Stomach smooth muscle (tissue), 2 donors: ENCODE data around the gene NTSR1.

Experiments
- H3K27ac ChIP-seq: one replicate; pipeline ENCODE4 v1.7.0; 2013; ENCODE audit warnings: mild to moderate bottlenecking, low read length, inconsistent platforms
- H3K27me3 ChIP-seq, 2 donors: one replicate each; pipeline ENCODE4 v1.7.0; 2013; ENCODE audit warnings: low read length in 2 of 2; ENCODE audit not compliant: insufficient read depth in 2 of 2, control insufficient read depth in 1 of 2
- H3K36me3 ChIP-seq, 2 donors: one replicate each; pipeline ENCODE4 v1.7.0; 2013; ENCODE audit warnings: low read length in 2 of 2; ENCODE audit not compliant: control insufficient read depth in 2 of 2, insufficient read depth in 2 of 2
- H3K4me1 ChIP-seq: one replicate; pipeline ENCODE4 v1.7.0; 2013; ENCODE audit warnings: low read length; ENCODE audit not compliant: control insufficient read depth, insufficient read depth
- H3K4me3 ChIP-seq, 2 donors: one replicate each; pipeline ENCODE4 v1.7.0; 2013; ENCODE audit warnings: low read length in 2 of 2
- H3K9ac ChIP-seq, 2 donors: one replicate each; pipeline ENCODE4 v1.7.0; 2013; ENCODE audit warnings: low read length in 2 of 2, mild to moderate bottlenecking in 1 of 2
- H3K9me3 ChIP-seq, 2 donors: one replicate each; pipeline ENCODE4 v1.7.0; 2013; ENCODE audit warnings: low read length in 2 of 2; ENCODE audit not compliant: control insufficient read depth in 2 of 2
- donor health status: healthy.
- donor health status: Pancreatic carcinoma.

Gene NTSR1

GRCh38 chr20:62760856-62761758, 52.5 kb downstream of the NTSR1 start:
- peaks cover 0 to 2% of the 10 kb centered on the region in 2 donors for H3K27me3 ChIP-seq
- peak overlapping the region in 1 of 2 donors; percentile 13 for H3K9ac ChIP-seq
- no peak overlapping the region for H3K27ac ChIP-seq
- no peaks in the 10 kb centered on the region for H3K36me3 ChIP-seq
- H3K4me3 ChIP-seq, result no peak overlapping the region
- H3K9me3 ChIP-seq, result peaks cover 0 to 7% of the 10 kb centered on the region in 2 donors
- peaks cover 14% of the 10 kb centered on the region for H3K4me1 ChIP-seq

GRCh38 chr20:62761759-62762131, 53.1 kb downstream of the NTSR1 start:
- H3K27me3 ChIP-seq, result peaks cover 0 to 2% of the 10 kb centered on the region in 2 donors
- no peak overlapping the region for H3K4me3 ChIP-seq
- no peak overlapping the region for H3K9ac ChIP-seq
- H3K9me3 ChIP-seq, result peaks cover 0 to 7% of the 10 kb centered on the region in 2 donors
- no peak overlapping the region for H3K27ac ChIP-seq
- H3K36me3 ChIP-seq, result no peaks in the 10 kb centered on the region
- H3K4me1 ChIP-seq, result peaks cover 14% of the 10 kb centered on the region

GRCh38 chr20:62762376-62762775, 53.7 kb downstream of the NTSR1 start:
- H3K27me3 ChIP-seq, result peaks cover 0 to 2% of the 10 kb centered on the region in 2 donors
- H3K4me1 ChIP-seq, result peaks cover 14% of the 10 kb centered on the region
- peaks cover 0 to 3% of the 10 kb centered on the region in 2 donors for H3K9me3 ChIP-seq
- no peak overlapping the region for H3K4me3 ChIP-seq
- no peaks in the 10 kb centered on the region for H3K36me3 ChIP-seq
- no peak overlapping the region for H3K9ac ChIP-seq
- H3K27ac ChIP-seq, result no peak overlapping the region

- Histone ChIP-seq H3K27me3 (peaks cover 0 to 2% of the 10 kb centered on the region in 2 donors), H3K9ac (no peak overlapping the region), H3K36me3 (no peaks in the 10 kb centered on the region), H3K9me3 (no peaks in the 10 kb centered on the region), H3K4me3 (no peak overlapping the region), H3K4me1 (peaks cover 14% of the 10 kb centered on the region), H3K27ac (no peak overlapping the region)
These were observed 54.2 kb downstream of the NTSR1 start for GRCh38 chr20:62762801-62763368.

GRCh38 chr20:62763404-62763803, 54.8 kb downstream of the NTSR1 start:
- no peaks in the 10 kb centered on the region for H3K36me3 ChIP-seq
- no peak overlapping the region for H3K9ac ChIP-seq
- no peak overlapping the region for H3K27ac ChIP-seq
- H3K4me1 ChIP-seq, result peaks cover 20% of the 10 kb centered on the region
- peaks cover 0 to 2% of the 10 kb centered on the region in 2 donors for H3K27me3 ChIP-seq
- no peaks in the 10 kb centered on the region for H3K9me3 ChIP-seq
- H3K4me3 ChIP-seq, result no peak overlapping the region

- H3K9ac ChIP-seq, result no peak overlapping the region
- no peak overlapping the region for H3K27ac ChIP-seq
- H3K9me3 ChIP-seq, result no peaks in the 10 kb centered on the region
- H3K36me3 ChIP-seq, result no peaks in the 10 kb centered on the region
- H3K4me1 ChIP-seq, result peaks cover 29% of the 10 kb centered on the region
- no peak overlapping the region for H3K4me3 ChIP-seq
- H3K27me3 ChIP-seq, result peaks cover 0 to 4% of the 10 kb centered on the region in 2 donors
These were observed 55.7 kb downstream of the NTSR1 start for GRCh38 chr20:62764156-62764935.

- Histone ChIP-seq H3K36me3 (no peaks in the 10 kb centered on the region), H3K9ac (no peak overlapping the region), H3K27me3 (peaks cover 0 to 4% of the 10 kb centered on the region in 2 donors)
These were observed 56.4 kb downstream of the NTSR1 start for GRCh38 chr20:62765021-62765420.

GRCh38 chr20:62765432-62766070, 56.9 kb downstream of the NTSR1 start:
- Histone ChIP-seq H3K27ac (no peak overlapping the region), H3K36me3 (no peaks in the 10 kb centered on the region), H3K4me3 (no peak overlapping the region), H3K4me1 (peaks cover 30% of the 10 kb centered on the region), H3K27me3 (peaks cover 0 to 4% of the 10 kb centered on the region in 2 donors), H3K9me3 (no peaks in the 10 kb centered on the region), H3K9ac (no peak overlapping the region)

More at GRCh38 chr20:62765021-62765420, 56.4 kb downstream of the NTSR1 start:
- no peaks in the 10 kb centered on the region for H3K9me3 ChIP-seq
- H3K27ac ChIP-seq, result no peak overlapping the region
- H3K4me3 ChIP-seq, result no peak overlapping the region
- peaks cover 30% of the 10 kb centered on the region for H3K4me1 ChIP-seq

- Histone ChIP-seq H3K4me1 (peaks cover 25% of the 10 kb centered on the region), H3K36me3 (no peaks in the 10 kb centered on the region), H3K9ac (no peak overlapping the region), H3K4me3 (no peak overlapping the region), H3K9me3 (no peaks in the 10 kb centered on the region), H3K27me3 (peaks cover 0 to 4% of the 10 kb centered on the region in 2 donors), H3K27ac (no peak overlapping the region)
These were observed 57.4 kb downstream of the NTSR1 start for GRCh38 chr20:62766071-62766450.

GRCh38 chr20:62766716-62767115, 58.1 kb downstream of the NTSR1 start:
- Histone ChIP-seq H3K9ac (no peak overlapping the region), H3K9me3 (no peaks in the 10 kb centered on the region), H3K4me3 (no peak overlapping the region), H3K27me3 (peaks cover 0 to 4% of the 10 kb centered on the region in 2 donors), H3K4me1 (peaks cover 19% of the 10 kb centered on the region), H3K36me3 (no peaks in the 10 kb centered on the region), H3K27ac (no peak overlapping the region)
